Measurements from ENCODE around the gene GUCD1. TPM values are rescaled to one million over a fixed set of nuclear protein-coding genes. Genes with fewer than 3 reads are reported as not detected.

GUCD1 gene
- total RNA-seq, 1 donor from 2014 or later, result 267 TPM

GRCh38 chr22:24529898-24530297 lies 25.0 kb downstream of the GUCD1 start:
- DNase-seq (ENCODE audit: low read depth, low spot score), result no peak

GRCh38 chr22:24526191-24526590 lies 28.7 kb downstream of the GUCD1 start:
- DNase-seq (ENCODE audit: low read depth, low spot score), result no peak

GRCh38 chr22:24525416-24526037 lies 29.4 kb downstream of the GUCD1 start:
- DNase-seq (ENCODE audit: low read depth, low spot score), result no peak

GRCh38 chr22:24523873-24524272 lies 31.1 kb downstream of the GUCD1 start:
- DNase-seq (ENCODE audit: low read depth, low spot score), result no peak

- peak; percentile 30 for DNase-seq (ENCODE audit: low read depth, low spot score)
Observed at GRCh38 chr22:24521791-24522245, 33.1 kb downstream of the GUCD1 start.

GRCh38 chr22:24519496-24519895 lies 35.4 kb downstream of the GUCD1 start:
- DNase-seq (ENCODE audit: low read depth, low spot score), result no peak

GRCh38 chr22:24518771-24519485 lies 36.0 kb downstream of the GUCD1 start:
- no peak for DNase-seq (ENCODE audit: low read depth, low spot score)

- DNase-seq (ENCODE audit: low read depth, low spot score), result no peak
Observed at GRCh38 chr22:24518228-24518627, 36.7 kb downstream of the GUCD1 start.

GRCh38 chr22:24517446-24517845 lies 37.5 kb downstream of the GUCD1 start:
- DNase-seq (ENCODE audit: low read depth, low spot score), result no peak

- DNase-seq (ENCODE audit: low read depth, low spot score), result no peak
Observed at GRCh38 chr22:24516301-24516737, 38.6 kb downstream of the GUCD1 start.

GRCh38 chr22:24515027-24515338 lies 40.0 kb downstream of the GUCD1 start:
- no peak for DNase-seq (ENCODE audit: low read depth, low spot score)

- DNase-seq (ENCODE audit: low read depth, low spot score), result no peak
Observed at GRCh38 chr22:24514241-24515026, 40.5 kb downstream of the GUCD1 start.

GRCh38 chr22:24513378-24514240 lies 41.3 kb downstream of the GUCD1 start:
- no peak for DNase-seq (ENCODE audit: low read depth, low spot score)

GRCh38 chr22:24512043-24512442 lies 42.9 kb downstream of the GUCD1 start:
- DNase-seq (ENCODE audit: low read depth, low spot score), result no peak

GRCh38 chr22:24510637-24511625 lies 44.0 kb downstream of the GUCD1 start:
- DNase-seq (ENCODE audit: low read depth, low spot score), result no peak

- DNase-seq (ENCODE audit: low read depth, low spot score), result no peak
Observed at GRCh38 chr22:24507716-24508115, 47.2 kb downstream of the GUCD1 start.

GRCh38 chr22:24506802-24507438 lies 48.0 kb downstream of the GUCD1 start:
- DNase-seq (ENCODE audit: low read depth, low spot score), result no peak

- DNase-seq (ENCODE audit: low read depth, low spot score), result no peak
Observed at GRCh38 chr22:24504956-24505736, 49.8 kb downstream of the GUCD1 start.

- DNase-seq (ENCODE audit: low read depth, low spot score), result no peak
Observed at GRCh38 chr22:24504540-24504939, 50.4 kb downstream of the GUCD1 start.

Data from pulmonary artery endothelial cell (primary cell).